Astrocyte (in vitro differentiated cells and primary cell): ENCODE data around the gene MAP4K2. TPM values are rescaled to one million over a fixed set of nuclear protein-coding genes. Genes with fewer than 3 reads are reported as not detected.

ENCODE experiments used
- DNase-seq: peaks from one replicate; pipeline ENCODE4 v3.0.0-alpha.2; 2010; ENCODE audit warnings: low read depth
- FAIRE-seq: peaks from 2 replicates; lab custom pipeline; 2011; peaks lifted over from hg19 to GRCh38; lab: Jason Lieb, UNC
- H2AFZ ChIP-seq: 2 replicates; pipeline ENCODE4 v1.6.0; 2012; ENCODE audit warnings: low read depth, low read length, inconsistent platforms
- H3K27ac ChIP-seq: 2 replicates; pipeline ENCODE4 v1.5.1; 2011; ENCODE audit warnings: low read depth, low read length, inconsistent platforms
- H3K27me3 ChIP-seq: 2 replicates; pipeline ENCODE4 v1.6.0; 2011; ENCODE audit warnings: low read length, inconsistent platforms; ENCODE audit not compliant: insufficient read depth
- H3K36me3 ChIP-seq: 2 replicates; pipeline ENCODE4 v1.5.1; 2011; ENCODE audit warnings: low read length, inconsistent platforms; ENCODE audit not compliant: insufficient read depth
- H3K4me1 ChIP-seq: 2 replicates; pipeline ENCODE4 v1.5.1; 2011; ENCODE audit warnings: low read length, inconsistent platforms; ENCODE audit not compliant: insufficient read depth
- H3K4me2 ChIP-seq: 2 replicates; pipeline ENCODE4 v1.6.0; 2012; ENCODE audit warnings: low read length, inconsistent platforms
- H3K4me3 ChIP-seq: 2 replicates; pipeline ENCODE4 v1.5.1; 2011; ENCODE audit warnings: low read depth, mild to moderate bottlenecking, low read length, inconsistent platforms; ENCODE audit not compliant: insufficient read depth
- H3K79me2 ChIP-seq: 2 replicates; pipeline ENCODE4 v1.6.0; 2012; ENCODE audit warnings: mild to moderate bottlenecking, low read length, inconsistent platforms; ENCODE audit not compliant: insufficient read depth
- H3K9ac ChIP-seq: 2 replicates; pipeline ENCODE4 v1.6.0; 2012; ENCODE audit warnings: mild to moderate bottlenecking, low read length, inconsistent platforms
- H3K9me3 ChIP-seq: 2 replicates; pipeline ENCODE4 v1.5.1; 2012; ENCODE audit warnings: low read depth, mild to moderate bottlenecking, low read length, inconsistent platforms; ENCODE audit not compliant: insufficient read depth
- H4K20me1 ChIP-seq: 2 replicates; pipeline ENCODE4 v1.6.0; 2012; ENCODE audit warnings: low read length, inconsistent platforms; ENCODE audit not compliant: insufficient read depth
- H3K27ac Mint-ChIP-seq: one replicate; pipeline ENCODE4 v1.8.0; 2021; ENCODE audit warnings: mild to moderate bottlenecking, mixed read lengths; ENCODE audit not compliant: unreplicated experiment
- H3K27me3 Mint-ChIP-seq: one replicate; pipeline ENCODE4 v1.8.0; 2021; ENCODE audit warnings: low read depth, mixed read lengths; ENCODE audit not compliant: unreplicated experiment
- H3K36me3 Mint-ChIP-seq: one replicate; pipeline ENCODE4 v1.8.0; 2021; ENCODE audit warnings: low read depth, mixed read lengths; ENCODE audit not compliant: unreplicated experiment
- H3K4me1 Mint-ChIP-seq: one replicate; pipeline ENCODE4 v1.8.0; 2021; ENCODE audit warnings: low read depth, mixed read lengths; ENCODE audit not compliant: unreplicated experiment
- H3K4me3 Mint-ChIP-seq: one replicate; pipeline ENCODE4 v1.8.0; 2021; ENCODE audit warnings: mild to moderate bottlenecking, moderate library complexity, mixed read lengths; ENCODE audit not compliant: unreplicated experiment
- H3K9me3 Mint-ChIP-seq: one replicate; pipeline ENCODE4 v1.8.0; 2021; ENCODE audit warnings: mild to moderate bottlenecking, mixed read lengths; ENCODE audit not compliant: unreplicated experiment
- EZH2 ChIP-seq: IDR thresholded peaks from 2 replicates; pipeline ENCODE4 v1.6.1; 2012; ENCODE audit warnings: mild to moderate bottlenecking, low read length, inconsistent platforms; ENCODE audit not compliant: insufficient read depth
- total RNA-seq: library from RNA; stranded (reverse); gene quantifications from 2 replicates; pipeline ENCODE4 v1.2.1, GENCODE V29; 2021
- TF ChIP-seq, protein P1 (sequence below): IDR thresholded peaks from 2 replicates; pipeline ENCODE4 v1.5.1; 2011; ENCODE audit warnings: low read depth, mild to moderate bottlenecking, inconsistent platforms, low read length, moderate library complexity; ENCODE audit not compliant: insufficient read depth

MAP4K2 gene
- total RNA-seq, 1 donor from 2014 or later = 11.2 TPM

DNA sequence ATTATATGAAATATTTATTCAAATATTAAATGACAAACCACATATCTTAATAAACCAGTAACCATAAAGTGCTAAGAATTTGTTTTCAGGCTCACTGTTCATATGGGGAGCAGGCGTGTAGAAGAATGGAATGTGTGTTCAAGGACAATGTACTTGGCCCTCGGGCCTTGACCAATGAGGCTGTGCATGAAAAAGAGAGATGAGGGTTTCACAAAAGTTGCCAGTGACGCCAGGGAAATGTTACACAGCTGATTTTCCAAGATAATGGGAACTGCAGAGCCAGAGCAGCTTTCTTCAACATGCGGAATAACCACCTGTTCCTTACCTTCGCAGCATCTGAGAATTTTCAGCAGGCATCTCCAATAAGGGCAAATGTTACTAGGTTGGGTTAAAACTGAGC is 28.9 kb downstream of the MAP4K2 start:
- H3K4me3 ChIP-seq = no peak overlapping the region
- no peak overlapping the region for H3K27ac ChIP-seq
- H3K9me3 ChIP-seq = no peaks in the 10 kb centered on the region
- H4K20me1 ChIP-seq = peaks cover 84% of the 10 kb centered on the region
- peaks cover 13% of the 10 kb centered on the region for H3K4me1 ChIP-seq
- no peak overlapping the region for H2AFZ ChIP-seq
- peaks cover 6% of the 10 kb centered on the region for H3K36me3 Mint-ChIP-seq
- no peaks in the 10 kb centered on the region for H3K9me3 Mint-ChIP-seq
- no peak overlapping the region for H3K27ac Mint-ChIP-seq
- no peak overlapping the region for H3K4me2 ChIP-seq
- peaks cover 20% of the 10 kb centered on the region for H3K4me1 Mint-ChIP-seq
- peaks cover 73% of the 10 kb centered on the region for H3K36me3 ChIP-seq
- TF ChIP-seq EZH2 = no peak
- TF ChIP-seq, protein P1, sequence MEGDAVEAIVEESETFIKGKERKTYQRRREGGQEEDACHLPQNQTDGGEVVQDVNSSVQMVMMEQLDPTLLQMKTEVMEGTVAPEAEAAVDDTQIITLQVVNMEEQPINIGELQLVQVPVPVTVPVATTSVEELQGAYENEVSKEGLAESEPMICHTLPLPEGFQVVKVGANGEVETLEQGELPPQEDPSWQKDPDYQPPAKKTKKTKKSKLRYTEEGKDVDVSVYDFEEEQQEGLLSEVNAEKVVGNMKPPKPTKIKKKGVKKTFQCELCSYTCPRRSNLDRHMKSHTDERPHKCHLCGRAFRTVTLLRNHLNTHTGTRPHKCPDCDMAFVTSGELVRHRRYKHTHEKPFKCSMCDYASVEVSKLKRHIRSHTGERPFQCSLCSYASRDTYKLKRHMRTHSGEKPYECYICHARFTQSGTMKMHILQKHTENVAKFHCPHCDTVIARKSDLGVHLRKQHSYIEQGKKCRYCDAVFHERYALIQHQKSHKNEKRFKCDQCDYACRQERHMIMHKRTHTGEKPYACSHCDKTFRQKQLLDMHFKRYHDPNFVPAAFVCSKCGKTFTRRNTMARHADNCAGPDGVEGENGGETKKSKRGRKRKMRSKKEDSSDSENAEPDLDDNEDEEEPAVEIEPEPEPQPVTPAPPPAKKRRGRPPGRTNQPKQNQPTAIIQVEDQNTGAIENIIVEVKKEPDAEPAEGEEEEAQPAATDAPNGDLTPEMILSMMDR = no peak
- no peaks in the 10 kb centered on the region for H3K27me3 Mint-ChIP-seq
- no peak overlapping the region for H3K4me3 Mint-ChIP-seq
- DNase-seq (no peak), FAIRE-seq (no peak)
- no peaks in the 10 kb centered on the region for H3K27me3 ChIP-seq
- H3K79me2 ChIP-seq = peaks cover 81% of the 10 kb centered on the region
- no peak overlapping the region for H3K9ac ChIP-seq

DNA sequence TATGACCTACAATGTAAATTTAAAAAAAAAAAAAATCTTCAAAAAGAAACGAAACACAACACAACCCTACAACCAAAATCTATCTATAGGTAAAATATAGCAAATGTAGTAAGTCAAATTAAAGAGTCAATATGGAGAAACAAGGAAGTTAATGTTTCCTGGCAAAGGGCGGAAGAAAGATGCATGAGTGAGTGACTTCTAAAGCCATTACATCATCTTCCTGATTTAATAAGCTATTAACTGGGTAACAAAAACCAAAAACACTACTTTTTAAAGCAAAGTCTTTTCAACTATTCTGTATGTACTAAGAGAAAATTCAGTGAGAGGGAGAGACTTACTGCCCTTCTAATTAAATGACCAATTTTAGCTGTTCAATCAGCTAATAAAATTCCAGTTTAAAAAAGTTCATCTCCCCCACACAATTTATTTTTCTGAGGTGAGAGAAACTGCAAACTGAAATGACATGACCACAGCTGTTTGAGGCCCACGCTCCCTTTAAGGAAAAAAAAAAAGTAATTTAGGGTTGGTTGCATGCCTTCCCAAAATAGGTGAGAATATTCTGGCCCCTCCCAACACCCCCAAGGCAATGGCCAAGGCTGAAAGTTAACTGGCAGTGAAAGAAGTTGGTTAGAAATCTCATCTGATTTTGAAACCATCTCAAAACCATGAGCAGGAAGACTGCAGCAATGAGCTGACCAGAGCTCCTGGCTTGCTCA is 30.6 kb downstream of the MAP4K2 start:
- H3K36me3 ChIP-seq = peaks cover 89% of the 10 kb centered on the region
- DNase-seq (no peak), FAIRE-seq (no peak)
- H3K27ac Mint-ChIP-seq = no peak overlapping the region
- no peak overlapping the region for H3K4me3 Mint-ChIP-seq
- no peak overlapping the region for H2AFZ ChIP-seq
- peaks cover 13% of the 10 kb centered on the region for H3K4me1 ChIP-seq
- TF ChIP-seq, protein P1 = no peak
- TF ChIP-seq EZH2 = no peak
- no peak overlapping the region for H3K4me2 ChIP-seq
- no peaks in the 10 kb centered on the region for H3K9me3 Mint-ChIP-seq
- no peak overlapping the region for H3K9ac ChIP-seq
- H3K27me3 Mint-ChIP-seq = no peaks in the 10 kb centered on the region
- H3K79me2 ChIP-seq = peaks cover 90% of the 10 kb centered on the region
- no peaks in the 10 kb centered on the region for H3K27me3 ChIP-seq
- peaks cover 20% of the 10 kb centered on the region for H3K4me1 Mint-ChIP-seq
- no peak overlapping the region for H3K27ac ChIP-seq
- H3K9me3 ChIP-seq = no peaks in the 10 kb centered on the region
- no peak overlapping the region for H3K4me3 ChIP-seq
- peaks cover 100% of the 10 kb centered on the region for H4K20me1 ChIP-seq
- H3K36me3 Mint-ChIP-seq = peaks cover 10% of the 10 kb centered on the region

DNA sequence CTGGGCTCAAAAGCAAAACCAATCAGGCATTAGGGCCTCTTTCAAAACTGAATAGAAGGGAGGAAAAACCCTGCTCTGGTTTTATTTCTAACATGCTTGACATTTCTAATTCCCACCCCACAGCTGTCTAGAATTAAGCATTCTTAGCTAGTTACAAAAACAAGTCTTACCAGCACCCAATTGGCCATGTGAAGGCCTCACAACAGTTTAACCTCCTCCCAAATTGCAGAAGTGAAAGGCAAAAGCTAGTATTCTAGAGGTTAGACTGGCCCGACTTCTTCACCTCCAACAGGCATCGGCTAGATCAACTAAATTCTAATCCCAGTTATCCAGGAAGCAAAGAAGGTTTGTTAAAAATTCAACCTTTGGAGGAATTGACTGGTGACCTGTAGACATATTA is 31.2 kb downstream of the MAP4K2 start:
- FAIRE-seq = no peak
- no peaks in the 10 kb centered on the region for H3K9me3 Mint-ChIP-seq
- Histone ChIP-seq H3K27ac (no peak overlapping the region), H3K79me2 (peaks cover 90% of the 10 kb centered on the region), H4K20me1 (peaks cover 100% of the 10 kb centered on the region), H3K27me3 (no peaks in the 10 kb centered on the region), H3K4me1 (peaks cover 10% of the 10 kb centered on the region), H3K4me3 (no peak overlapping the region), H3K9ac (no peak overlapping the region), H3K4me2 (no peak overlapping the region), H3K36me3 (peaks cover 93% of the 10 kb centered on the region), H2AFZ (no peak overlapping the region), H3K9me3 (no peaks in the 10 kb centered on the region)
- no peaks in the 10 kb centered on the region for H3K27me3 Mint-ChIP-seq
- no peak overlapping the region for H3K27ac Mint-ChIP-seq
- no peak overlapping the region for H3K4me3 Mint-ChIP-seq
- peaks cover 9% of the 10 kb centered on the region for H3K36me3 Mint-ChIP-seq
- TF ChIP-seq EZH2 = no peak
- TF ChIP-seq, protein P1 = no peak
- peaks cover 20% of the 10 kb centered on the region for H3K4me1 Mint-ChIP-seq
- no peak for DNase-seq
